GM23248 (cell line): ENCODE data around the gene RTCA. TPM values are rescaled to one million over a fixed set of nuclear protein-coding genes. Genes with fewer than 3 reads are reported as not detected.

Experiments
- DNase-seq: peaks from one replicate; pipeline ENCODE4 v3.0.0-alpha.2; 2015
- H2AFZ ChIP-seq: fragments of 200-600 bp; sonication (generic); 2 replicates; pipeline ENCODE4 v1.6.1; 2016; ENCODE audit warnings: antibody characterized with exemption
- H3F3A ChIP-seq: fragments of 200-600 bp; sonication (generic); 2 replicates; pipeline ENCODE4 v1.6.1; 2016; ENCODE audit warnings: mild to moderate bottlenecking, antibody characterized with exemption, mixed run types; ENCODE audit not compliant: insufficient read depth
- H3K27ac ChIP-seq: fragments of 200-600 bp; sonication (generic); 2 replicates; pipeline ENCODE4 v1.5.1; 2016; ENCODE audit warnings: mild to moderate bottlenecking
- H3K27me3 ChIP-seq: fragments of 200-600 bp; sonication (generic); replicated peaks from 2 replicates; pipeline ENCODE4 v1.6.1; 2016; ENCODE audit warnings: mild to moderate bottlenecking; ENCODE audit not compliant: insufficient read depth
- H3K36me3 ChIP-seq: fragments of 200-600 bp; sonication (generic); 2 replicates; pipeline ENCODE4 v1.6.1; 2016; ENCODE audit warnings: low read depth, mild to moderate bottlenecking
- H3K4me1 ChIP-seq: fragments of 200-600 bp; sonication (generic); 2 replicates; pipeline ENCODE4 v1.6.1; 2016; ENCODE audit warnings: mild to moderate bottlenecking; ENCODE audit not compliant: insufficient read depth
- H3K4me2 ChIP-seq: fragments of 200-600 bp; sonication (generic); one replicate; pipeline ENCODE4 v1.6.1; 2016; ENCODE audit warnings: mild to moderate bottlenecking; ENCODE audit not compliant: unreplicated experiment
- H3K4me3 ChIP-seq: fragments of 200-600 bp; sonication (generic); 2 replicates; pipeline ENCODE4 v1.5.1; 2016; ENCODE audit warnings: mild to moderate bottlenecking
- H3K79me2 ChIP-seq: fragments of 200-600 bp; sonication (generic); 2 replicates; pipeline ENCODE4 v1.6.1; 2016; ENCODE audit warnings: mild to moderate bottlenecking; ENCODE audit not compliant: insufficient read depth
- H3K9ac ChIP-seq: fragments of 200-600 bp; sonication (generic); 2 replicates; pipeline ENCODE4 v1.6.1; 2016; ENCODE audit warnings: mild to moderate bottlenecking
- H3K9me2 ChIP-seq: fragments of 200-600 bp; sonication (generic); 2 replicates; pipeline ENCODE4 v1.6.1; 2016; ENCODE audit warnings: mixed run types, mild to moderate bottlenecking, moderate library complexity; ENCODE audit not compliant: insufficient read depth
- H3K9me3 ChIP-seq: fragments of 200-600 bp; sonication (generic); one replicate; pipeline ENCODE4 v1.6.1; 2017; ENCODE audit warnings: low read depth
- H4K20me1 ChIP-seq: fragments of 200-600 bp; sonication (generic); 2 replicates; pipeline ENCODE4 v1.6.0; 2016; ENCODE audit not compliant: insufficient read depth
- EZH2 ChIP-seq: fragments of 200-600 bp; sonication (generic); IDR thresholded peaks from 2 replicates; pipeline ENCODE4 v1.6.1; 2018; ENCODE audit warnings: antibody characterized with exemption, mild to moderate bottlenecking; ENCODE audit not compliant: insufficient read depth, poor library complexity, severe bottlenecking
- EZH2phosphoT487 ChIP-seq: fragments of 200-600 bp; sonication (generic); IDR thresholded peaks from 2 replicates; pipeline ENCODE4 v1.6.1; 2018; ENCODE audit warnings: antibody characterized with exemption, moderate library complexity, mild to moderate bottlenecking, low read depth; ENCODE audit not compliant: insufficient read depth
- WGBS, 2 experiments: methylation state at CpG; one replicate each; pipeline ENCODE4 v1.1.6; 2015 to 2017; ENCODE audit warnings: low lambda C conversion rate in 2 of 2, low coverage in 1 of 2; ENCODE audit errors: missing lambda C conversion rate in 2 of 2; 5-methylcytosine and 5-hydroxymethylcytosine counted together
- in situ Hi-C: fragments of 300-500 bp; cut with MboI; formaldehyde crosslinking; loops from 2 replicates; pipeline ENCODE4 v1.15.0; 2020
- microRNA counts: library from miRNA; unstranded; fragments of <30 nt; microRNA quantifications from one replicate; lab custom pipeline; 2016
- microRNA-seq: library from miRNA; unstranded; fragments of <30 nt; microRNA quantifications from one replicate; pipeline ENCODE4, GENCODE V29; 2016; ENCODE audit warnings: borderline number of aligned reads
- polyA plus RNA-seq: library from polyadenylated mRNA; unstranded; fragments of >200 nt; fragmentation: Nextera tagmentation; extraction: Ambion mirVana; gene quantifications from 2 replicates; pipeline ENCODE4 v1.2.1, GENCODE V29; 2016
- small RNA-seq: library from RNA; depleted of rRNA; stranded (forward); fragments of <200 nt; gene quantifications from one replicate; pipeline ENCODE3, GENCODE V24; 2014; ENCODE audit warnings: low read depth, low replicate concordance
- total RNA-seq: library from RNA; depleted of rRNA; stranded (reverse); fragments of >200 nt; shearing (Covaris generic); gene quantifications from 2 replicates; pipeline ENCODE4 v1.2.3, GENCODE V29; 2014; rRNA removed

Gene RTCA
- total and polyA plus RNA-seq, 2 experiments from 2014 or later, result 42.7 to 55.1 TPM

- Histone ChIP-seq H2AFZ (no peak overlapping the region), H3F3A (no peaks in the 10 kb centered on the region), H3K4me2 (no peak overlapping the region), H3K4me3 (no peak overlapping the region), H3K27ac (no peak overlapping the region), H3K9me3 (no peaks in the 10 kb centered on the region), H3K36me3 (no peaks in the 10 kb centered on the region), H3K27me3 (no peaks in the 10 kb centered on the region), H3K79me2 (no peaks in the 10 kb centered on the region), H3K9ac (no peak overlapping the region), H3K4me1 (no peaks in the 10 kb centered on the region), H4K20me1 (no peaks in the 10 kb centered on the region), H3K9me2 (no peaks in the 10 kb centered on the region)
- TF ChIP-seq EZH2phosphoT487 (no peak), EZH2 (no peak)
- in situ Hi-C loops, result no loop called here
- no peak for DNase-seq
- 81 to 86% methylated on average over 1 of the region's 1 CpG for WGBS, 2 experiments
These were observed 74.5 kb downstream of the RTCA start for GRCh38 chr1:100340494-100340893.

- Histone ChIP-seq H3K36me3 (no peaks in the 10 kb centered on the region), H3K9ac (no peak overlapping the region), H2AFZ (no peak overlapping the region), H3K27me3 (no peaks in the 10 kb centered on the region), H3K4me3 (no peak overlapping the region), H3K27ac (no peak overlapping the region), H3F3A (no peaks in the 10 kb centered on the region), H3K9me2 (no peaks in the 10 kb centered on the region), H3K4me1 (no peaks in the 10 kb centered on the region), H3K4me2 (no peak overlapping the region), H4K20me1 (no peaks in the 10 kb centered on the region), H3K9me3 (no peaks in the 10 kb centered on the region), H3K79me2 (no peaks in the 10 kb centered on the region)
- in situ Hi-C loops, result no loop called here
- no peak for DNase-seq
- TF ChIP-seq EZH2, result no peak
- no peak for TF ChIP-seq EZH2phosphoT487
- 86% methylated on average over 2 of the region's 2 CpGs for WGBS, 2 experiments
These were observed 76.3 kb downstream of the RTCA start for GRCh38 chr1:100342348-100342747.

MicroRNAs encoded within 50 kb of the gene (microRNA counts, 767-probe panel; counts per million panel counts)
- 447 counts per million, percentile 86 among the panel's probes with 10 or more counts for microRNA hsa-miR-553 (lab: Ali Mortazavi, UCI)

Small RNA genes lying within 50 kb of the gene (microRNA-seq; reads per million reads assigned to microRNA genes)
- gene MIR553, result not detected

Small RNA genes lying within 50 kb of the gene (small RNA-seq; reads per million reads assigned to genes)
- gene AL445928.1 (not detected), gene MIR553 (not detected)

Other genes with a start within 250 kb of the RTCA start
- gene SASS6, start 133.3 kb upstream of the RTCA start, total RNA-seq, result 2.3 and 7.6 TPM in 2 replicates
- 1.6 and 2.4 TPM in 2 replicates for gene SASS6, start 133.3 kb upstream of the RTCA start, polyA plus RNA-seq
- 14.2 and 19.9 TPM in 2 replicates for gene TRMT13, start 133.1 kb upstream of the RTCA start, total RNA-seq
- 10.5 and 11.4 TPM in 2 replicates for gene TRMT13, start 133.1 kb upstream of the RTCA start, polyA plus RNA-seq
- gene LRRC39, start 88.0 kb upstream of the RTCA start, total RNA-seq, result not detected in 2 replicates
- gene LRRC39, start 88.0 kb upstream of the RTCA start, polyA plus RNA-seq, result 0.21 TPM in 1 of 2 replicates, not detected in the other
- gene DBT, start 16.4 kb upstream of the RTCA start, total RNA-seq, result 4.2 and 5.3 TPM in 2 replicates
- 6.4 and 7.4 TPM in 2 replicates for gene DBT, start 16.4 kb upstream of the RTCA start, polyA plus RNA-seq
- 1.5 and 5.6 TPM in 2 replicates for gene CDC14A, start 86.3 kb downstream of the RTCA start, total RNA-seq
- gene CDC14A, start 86.3 kb downstream of the RTCA start, polyA plus RNA-seq, result 1.5 and 1.8 TPM in 2 replicates